ENCODE data around the gene COX4I1.

Gene COX4I1

GRCh38 chr16:85768199-85768598, 31.3 kb upstream of the COX4I1 start:
- FAIRE-seq = no peak

- FAIRE-seq = no peak
These were observed 28.8 kb upstream of the COX4I1 start for GRCh38 chr16:85770741-85771140.

DNA sequence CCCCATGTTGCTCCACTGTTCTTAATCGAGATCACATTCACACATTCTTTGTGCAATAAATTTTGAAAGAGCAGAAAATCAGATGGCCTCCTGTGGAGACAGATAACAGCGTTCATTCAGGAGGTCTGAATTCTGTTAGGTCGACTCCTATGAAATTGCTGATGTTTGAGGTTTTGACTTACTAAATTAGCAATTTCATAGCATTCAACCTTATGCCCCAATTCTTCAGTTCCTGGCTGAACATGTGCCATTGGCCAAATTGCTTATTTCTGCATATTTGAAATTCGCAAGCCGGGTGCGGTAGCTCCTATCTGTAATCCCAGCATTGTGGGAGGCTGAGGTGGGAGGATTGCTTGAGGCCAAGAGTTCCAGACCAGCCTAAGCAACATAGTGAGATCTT, 26.5 kb upstream of the COX4I1 start:
- FAIRE-seq = no peak

GRCh38 chr16:85774136-85774535, 25.4 kb upstream of the COX4I1 start:
- no peak for FAIRE-seq

- FAIRE-seq = no peak
These were observed 24.7 kb upstream of the COX4I1 start for GRCh38 chr16:85774811-85775210.

GRCh38 chr16:85777583-85778310, 21.7 kb upstream of the COX4I1 start:
- no peak for FAIRE-seq

DNA sequence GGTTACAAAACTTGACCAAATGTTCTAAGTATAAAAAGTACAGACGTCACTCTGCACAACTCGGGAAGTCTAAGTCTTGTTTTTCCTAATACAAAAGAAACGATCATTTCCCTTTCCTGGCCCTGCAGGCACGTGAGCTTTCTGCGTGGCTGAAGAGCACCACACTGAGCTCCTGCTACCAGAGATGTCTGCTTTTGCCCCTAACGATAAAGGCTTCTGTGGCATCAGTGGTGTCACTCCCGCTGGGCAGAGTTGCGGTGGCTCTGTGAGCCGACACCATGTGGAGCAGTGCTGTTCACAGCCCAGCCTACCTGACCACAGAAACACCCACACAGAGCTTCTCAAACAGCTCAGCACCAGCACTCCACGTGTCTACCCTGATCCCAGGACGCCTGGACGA, 20.6 kb upstream of the COX4I1 start:
- no peak for FAIRE-seq

GRCh38 chr16:85780281-85780680, 19.2 kb upstream of the COX4I1 start:
- FAIRE-seq = no peak

- FAIRE-seq = no peak
These were observed 18.3 kb upstream of the COX4I1 start for GRCh38 chr16:85781156-85781555.

DNA sequence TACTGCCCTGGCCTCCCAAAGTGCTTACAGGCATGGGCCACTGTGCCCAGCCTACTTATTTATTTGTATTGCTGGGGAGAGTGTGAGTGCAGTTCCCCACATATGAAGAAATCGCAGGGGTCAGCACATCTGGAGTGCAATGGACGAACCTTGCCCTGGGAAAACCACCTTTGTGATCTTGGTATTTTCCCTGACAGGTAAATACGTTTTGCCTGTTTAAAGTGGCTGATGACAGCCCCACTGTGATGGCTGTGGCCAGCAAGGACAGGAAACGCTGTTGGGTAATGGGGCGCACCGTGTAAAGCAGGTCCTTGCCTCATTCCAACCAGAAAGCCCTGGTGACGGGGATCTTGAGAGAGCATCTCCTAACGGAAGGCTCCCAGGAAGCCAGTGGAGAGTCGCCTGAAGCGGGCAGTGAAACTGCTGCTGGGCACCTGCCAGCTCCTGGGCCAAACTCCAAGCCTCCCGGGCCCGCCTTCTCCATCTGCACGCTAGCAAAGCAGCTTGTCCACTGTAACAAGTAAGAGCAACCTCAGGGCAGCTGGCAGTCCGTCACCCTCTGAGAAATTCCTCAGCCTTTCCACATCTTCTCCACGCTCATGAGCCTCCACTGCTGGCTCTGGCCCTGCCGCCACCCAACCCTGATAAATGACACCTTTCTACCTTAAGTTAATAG, 17.7 kb upstream of the COX4I1 start:
- peak; percentile 55 for FAIRE-seq

DNA sequence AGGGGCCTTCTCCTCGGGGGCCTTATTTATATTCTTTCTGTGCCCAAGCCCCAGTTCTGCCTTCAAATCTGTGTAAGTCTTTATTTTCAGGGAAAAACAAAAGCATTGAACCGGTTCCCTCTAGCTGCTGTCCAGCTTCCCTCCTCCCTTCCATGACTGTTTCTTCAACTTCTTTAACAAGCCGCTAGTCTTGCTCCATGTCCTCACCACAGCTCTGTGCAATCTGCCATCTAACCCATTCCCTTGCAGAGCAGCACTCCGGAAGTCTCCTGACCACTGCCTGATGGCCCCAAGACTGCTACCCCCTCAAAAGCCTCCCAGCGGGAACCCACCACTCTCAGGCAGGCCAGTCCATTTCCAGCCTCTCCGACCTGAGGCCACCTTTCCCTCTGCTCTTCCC, 17.0 kb upstream of the COX4I1 start:
- FAIRE-seq = no peak

GRCh38 chr16:85783441-85783840, 16.1 kb upstream of the COX4I1 start:
- no peak for FAIRE-seq

DNA sequence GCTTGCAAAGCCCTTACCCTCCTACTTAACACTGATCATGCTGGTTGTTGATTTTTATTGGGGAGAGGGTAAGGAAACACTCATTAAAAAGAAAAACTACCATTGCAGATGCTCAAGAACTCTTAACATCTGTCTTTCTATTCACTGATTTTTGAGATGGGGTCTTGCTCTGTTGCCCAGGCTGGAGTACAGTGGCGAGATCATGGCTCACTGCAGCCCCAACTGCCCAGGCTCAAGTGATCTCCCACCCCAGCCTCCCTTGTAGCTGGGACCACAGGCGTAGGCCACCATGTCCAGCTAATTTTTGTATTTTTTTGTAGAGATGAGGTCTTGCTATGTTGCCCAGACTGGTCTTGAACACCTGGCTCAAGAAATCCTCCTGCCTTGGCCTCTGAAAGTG, 14.7 kb upstream of the COX4I1 start:
- FAIRE-seq = no peak

DNA sequence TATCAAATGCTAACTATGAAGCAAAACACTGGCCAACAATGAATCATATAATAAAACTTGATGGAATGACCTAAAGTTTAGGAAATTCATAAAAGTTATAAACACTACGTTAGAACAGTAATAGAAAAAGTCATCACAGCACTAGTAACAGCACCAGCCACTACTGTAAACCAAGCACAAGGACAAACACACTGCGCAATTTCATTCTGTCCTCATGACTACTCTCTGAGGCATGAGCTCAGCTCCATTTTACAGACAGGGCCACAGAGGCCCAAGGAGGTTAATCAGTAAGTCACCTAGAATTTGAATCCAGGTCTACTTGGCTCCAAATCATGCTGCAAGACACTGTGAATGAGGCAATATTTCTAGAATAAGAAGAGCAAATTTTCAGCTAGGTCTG, 13.6 kb upstream of the COX4I1 start:
- no peak for FAIRE-seq

DNA sequence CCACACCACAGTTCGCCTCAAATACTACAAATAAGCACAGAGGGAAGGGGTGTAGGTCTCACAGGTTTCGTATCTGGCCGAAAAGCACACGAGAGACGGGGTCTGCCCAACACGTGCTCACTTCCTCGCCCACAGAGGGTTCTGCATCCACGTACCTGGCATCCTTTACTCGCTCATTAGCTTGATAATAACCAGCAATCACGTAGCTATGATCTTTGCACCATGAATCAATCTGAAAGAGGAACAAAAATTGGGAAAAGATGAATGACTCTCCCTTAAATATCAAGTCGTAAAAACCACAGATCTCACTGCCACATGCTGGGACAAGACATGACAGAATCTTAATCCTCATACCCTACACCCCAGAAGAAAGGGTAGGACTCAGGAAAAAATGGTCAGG, 10.7 kb upstream of the COX4I1 start:
- no peak for FAIRE-seq

DNA sequence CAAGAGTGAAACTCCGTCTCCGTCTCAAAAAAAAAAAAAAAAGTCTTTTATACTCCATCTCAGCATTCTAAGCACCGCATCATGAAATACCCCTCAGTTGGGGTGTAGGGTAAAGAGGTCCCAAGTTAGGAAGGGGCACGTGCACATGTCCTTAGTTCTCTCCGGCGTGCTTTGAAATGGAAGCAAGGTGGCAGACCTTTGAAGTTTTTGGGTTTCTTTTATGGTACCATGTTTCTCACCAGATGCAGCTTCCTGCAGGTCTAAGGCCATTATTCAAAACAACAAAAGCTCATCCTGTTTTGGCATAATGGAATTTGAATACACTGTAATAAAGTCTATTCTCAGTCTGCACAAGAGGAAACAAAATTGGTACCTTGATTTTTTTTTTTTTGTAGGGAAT, 9.7 kb upstream of the COX4I1 start:
- no peak for FAIRE-seq

DNA sequence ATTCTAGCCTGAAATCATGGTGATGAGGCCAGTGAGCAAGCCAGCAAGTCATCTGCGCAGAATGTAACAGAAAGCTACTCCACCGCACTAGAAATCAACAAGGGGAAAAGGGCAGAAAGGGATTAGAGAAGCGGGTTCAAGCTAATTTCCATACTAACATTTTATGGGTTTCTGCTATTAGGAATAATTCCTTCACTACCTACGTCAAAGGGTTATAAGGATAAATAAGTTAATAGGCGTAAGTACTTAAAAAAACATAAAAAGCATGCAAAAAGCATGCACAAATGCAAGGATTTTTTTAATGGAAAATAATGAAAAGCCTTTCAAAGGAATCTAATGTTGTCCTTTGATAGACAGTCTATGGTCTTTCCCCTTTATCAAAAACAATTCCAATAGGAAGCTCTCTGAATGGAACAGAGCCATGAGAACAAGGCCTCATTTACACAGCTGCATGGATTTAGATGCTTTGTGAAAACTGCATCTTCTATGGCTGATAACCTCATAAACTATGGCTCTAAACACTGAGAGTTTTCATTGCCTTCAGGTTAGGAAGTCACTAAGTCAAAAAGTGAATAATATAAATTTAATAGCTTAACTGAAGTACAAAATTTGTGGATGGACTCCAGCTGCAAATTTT, 5.7 kb upstream of the COX4I1 start:
- no peak for FAIRE-seq

GRCh38 chr16:85794696-85795095, 4.8 kb upstream of the COX4I1 start:
- FAIRE-seq = no peak

GRCh38 chr16:85796152-85796551, 3.3 kb upstream of the COX4I1 start:
- no peak for FAIRE-seq

DNA sequence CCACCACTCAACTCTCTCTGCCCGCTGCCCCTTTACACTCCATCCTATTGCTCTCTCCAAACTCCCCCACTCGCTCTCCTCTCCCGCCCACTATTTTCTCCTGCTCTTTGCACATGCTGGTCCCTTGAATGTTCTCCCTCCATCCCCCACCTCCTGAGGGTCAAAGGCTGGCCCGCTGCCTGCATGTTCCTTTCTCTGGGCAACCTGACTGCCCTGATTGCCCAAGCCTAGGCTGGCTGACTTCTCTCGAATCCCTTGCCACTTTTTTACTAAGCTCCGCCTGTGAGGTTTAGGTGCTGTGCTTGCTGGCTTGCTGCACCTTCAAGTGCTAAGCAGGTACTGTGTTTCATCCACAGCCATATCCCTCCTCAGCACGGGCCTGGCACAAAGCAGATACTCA, 2.9 kb upstream of the COX4I1 start:
- FAIRE-seq = no peak

- no peak for FAIRE-seq
These were observed 1.2 kb upstream of the COX4I1 start for GRCh38 chr16:85798283-85798776.

DNA sequence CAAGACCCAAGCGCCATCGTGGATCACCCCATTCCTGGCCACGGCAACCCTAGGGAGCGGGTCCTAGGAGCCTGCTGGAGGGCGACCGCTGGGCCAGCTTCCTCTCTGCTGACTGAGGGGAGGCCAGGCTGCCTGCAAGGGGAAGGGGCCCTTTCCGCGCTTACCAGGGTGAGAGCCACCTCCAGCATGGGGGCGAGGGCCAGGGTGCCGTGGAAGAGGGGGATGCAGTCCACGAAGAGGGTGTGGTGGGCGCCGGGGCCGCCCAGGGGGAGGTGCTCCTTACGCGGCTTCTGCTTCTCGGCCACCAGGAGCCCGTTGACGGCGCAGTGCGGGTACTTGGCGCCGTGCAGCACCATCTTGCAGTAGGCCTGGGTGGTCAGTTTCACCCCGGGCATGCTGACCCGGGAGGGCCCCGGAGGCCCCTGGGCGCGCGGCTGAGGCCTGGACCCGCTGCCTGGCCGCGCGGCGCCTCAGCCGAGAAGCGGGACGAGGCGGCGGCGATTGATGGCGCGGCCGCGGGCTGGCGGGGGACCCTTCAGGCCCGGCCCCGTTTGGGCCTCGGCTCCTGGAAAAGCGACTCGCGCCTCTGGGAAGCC, 496 bp upstream of the COX4I1 start:
- FAIRE-seq = no peak

GRCh38 chr16:85800321-85800669, 800 bp downstream of the COX4I1 start:
- FAIRE-seq = no peak

- no peak for FAIRE-seq
These were observed 4.1 kb downstream of the COX4I1 start for GRCh38 chr16:85803570-85803969.

Data from islet of Langerhans (tissue), 1 donor.